Measurements from ENCODE around the gene TENT4A.

- TF ChIP-seq, protein P1, sequence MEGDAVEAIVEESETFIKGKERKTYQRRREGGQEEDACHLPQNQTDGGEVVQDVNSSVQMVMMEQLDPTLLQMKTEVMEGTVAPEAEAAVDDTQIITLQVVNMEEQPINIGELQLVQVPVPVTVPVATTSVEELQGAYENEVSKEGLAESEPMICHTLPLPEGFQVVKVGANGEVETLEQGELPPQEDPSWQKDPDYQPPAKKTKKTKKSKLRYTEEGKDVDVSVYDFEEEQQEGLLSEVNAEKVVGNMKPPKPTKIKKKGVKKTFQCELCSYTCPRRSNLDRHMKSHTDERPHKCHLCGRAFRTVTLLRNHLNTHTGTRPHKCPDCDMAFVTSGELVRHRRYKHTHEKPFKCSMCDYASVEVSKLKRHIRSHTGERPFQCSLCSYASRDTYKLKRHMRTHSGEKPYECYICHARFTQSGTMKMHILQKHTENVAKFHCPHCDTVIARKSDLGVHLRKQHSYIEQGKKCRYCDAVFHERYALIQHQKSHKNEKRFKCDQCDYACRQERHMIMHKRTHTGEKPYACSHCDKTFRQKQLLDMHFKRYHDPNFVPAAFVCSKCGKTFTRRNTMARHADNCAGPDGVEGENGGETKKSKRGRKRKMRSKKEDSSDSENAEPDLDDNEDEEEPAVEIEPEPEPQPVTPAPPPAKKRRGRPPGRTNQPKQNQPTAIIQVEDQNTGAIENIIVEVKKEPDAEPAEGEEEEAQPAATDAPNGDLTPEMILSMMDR (IDR thresholded peaks at IDR 0.05; ENCODE audit: poor library complexity), result no peak
- no peak for TF ChIP-seq EZH2phosphoT487 (IDR thresholded peaks at IDR 0.05; ENCODE audit: low read depth, severe bottlenecking, unreplicated experiment)
Measured at GRCh38 chr5:6726006-6726405, 12.8 kb downstream of the TENT4A start.

Measured in hepatocyte (in vitro differentiated cells).